K562 (cell line): Measurements from ENCODE around the gene TERT. TPM values are rescaled to one million over a fixed set of nuclear protein-coding genes. Genes with fewer than 3 reads are reported as not detected.

Source experiments
- ARHGAP35 ChIP-seq: fragments of 450-650 bp; IDR thresholded peaks from 2 replicates; pipeline ENCODE4 v1.6.1; 2018; ENCODE audit not compliant: partially characterized antibody
- CBFA2T2 ChIP-seq: fragments of 450-650 bp; conservative IDR thresholded peaks from 2 replicates; pipeline ENCODE4 v1.6.1; 2017; ENCODE audit warnings: mild to moderate bottlenecking
- CBFA2T3 ChIP-seq: fragments of 450-650 bp; IDR thresholded peaks from 2 replicates; pipeline ENCODE4 v1.6.1; 2017
- CTBP1 ChIP-seq: fragments of 450-650 bp; IDR thresholded peaks from 2 replicates; pipeline ENCODE4 v1.6.1; 2016; ENCODE audit warnings: borderline replicate concordance
- ETV1 ChIP-seq: fragments of 450-650 bp; conservative IDR thresholded peaks from 2 replicates; pipeline ENCODE4 v1.6.1; 2016; ENCODE audit warnings: missing genetic modification characterization, control low read depth, low read depth, missing compliant biosample characterization
- HMGN3 ChIP-seq: IDR thresholded peaks from 2 replicates; pipeline ENCODE4 v1.6.1; 2011; ENCODE audit warnings: borderline replicate concordance, low read depth, mild to moderate bottlenecking, mixed read lengths, low read length; ENCODE audit not compliant: insufficient read length; ENCODE audit errors: extremely low read depth
- MTA2 ChIP-seq: fragments of 450-650 bp; IDR thresholded peaks from 2 replicates; pipeline ENCODE4 v1.6.1; 2016; ENCODE audit warnings: low read depth
- MTA3 ChIP-seq: fragments of 450-650 bp; formaldehyde crosslinking; IDR thresholded peaks from 2 replicates; pipeline ENCODE4 v1.6.1; 2017; ENCODE audit warnings: mild to moderate bottlenecking, borderline replicate concordance
- NFIX ChIP-seq: fragments of 250-450 bp; sonication (Bioruptor Pico); IDR thresholded peaks from 2 replicates; pipeline ENCODE4 v1.4.0; 2020; ENCODE audit warnings: low read depth, mild to moderate bottlenecking, moderate library complexity
- NR2C1 ChIP-seq, 2 experiments: fragments of 450-650 bp; IDR thresholded peaks; 2 replicates each; pipeline ENCODE4 v1.6.1; 2017; ENCODE audit warnings: mild to moderate bottlenecking in 2 of 2, antibody characterized with exemption in 1 of 2, inconsistent platforms in 1 of 2, missing compliant biosample characterization in 1 of 2, missing genetic modification characterization in 1 of 2
- NRF1 ChIP-seq, 2 experiments: fragments of 450-650 bp; IDR thresholded peaks in 1 of 2; conservative IDR thresholded peaks in 1 of 2; 2 replicates each; pipeline ENCODE4 v1.6.1; 2014; ENCODE audit warnings: mild to moderate bottlenecking in 2 of 2
- RBBP5 ChIP-seq: fragments of 200-600 bp; sonication (generic); IDR thresholded peaks from 2 replicates; pipeline ENCODE4 v1.6.1; 2012; ENCODE audit warnings: borderline replicate concordance, mild to moderate bottlenecking, low read length, control low read depth, inconsistent platforms; ENCODE audit not compliant: insufficient read depth, poor library complexity, severe bottlenecking
- SMAD4 ChIP-seq: fragments of 250-450 bp; sonication (Bioruptor Pico); conservative IDR thresholded peaks from 2 replicates; pipeline ENCODE4 v1.8.0; 2021; ENCODE audit warnings: inconsistent platforms, mild to moderate bottlenecking, moderate library complexity
- SOX6 ChIP-seq: fragments of 450-650 bp; IDR thresholded peaks from 2 replicates; pipeline ENCODE4 v1.6.1; 2014; ENCODE audit warnings: mild to moderate bottlenecking
- TAL1 ChIP-seq: fragments of 450-650 bp; IDR thresholded peaks from 2 replicates; pipeline ENCODE4 v1.6.1; 2016; ENCODE audit warnings: mild to moderate bottlenecking
- TCF3 ChIP-seq: sonication (generic); formaldehyde crosslinking; IDR thresholded peaks from 2 replicates; pipeline ENCODE4 v1.4.0; 2020; ENCODE audit warnings: mild to moderate bottlenecking, missing genetic modification reagents
- TCFL5 ChIP-seq: fragments of 250-450 bp; sonication (Bioruptor Pico); conservative IDR thresholded peaks from 2 replicates; pipeline ENCODE4 v1.6.1; 2021; ENCODE audit warnings: mild to moderate bottlenecking, moderate library complexity, matching md5 sums
- TSC22D4 ChIP-seq: fragments of 450-650 bp; IDR thresholded peaks from 2 replicates; pipeline ENCODE4 v1.6.1; 2016; ENCODE audit warnings: missing genetic modification characterization, missing biosample characterization, control low read depth
- ZNF551 ChIP-seq: fragments of 250-450 bp; sonication (Bioruptor Pico); IDR thresholded peaks from 2 replicates; pipeline ENCODE4 v1.5.0; 2021; ENCODE audit warnings: mild to moderate bottlenecking, moderate library complexity
- polyA plus RNA-seq, 8 experiments: library from polyadenylated mRNA; depleted of rRNA in 4 of 8; stranded (reverse) in 5 of 8; unstranded in 3 of 8; fragments of >200 nt; fragmentation: Nextera tagmentation in 2 of 8; fragmentation: Illumina TruSeq in 1 of 8; extraction: Ambion mirVana in 2 of 8; extraction: Trizol in 1 of 8; gene quantifications; 2 replicates each; pipeline versions ENCODE4 v1.2.1 to v1.2.3, GENCODE V29; 2011 to 2014; ENCODE audit warnings: inconsistent platforms in 1 of 8, missing spikeins in 1 of 8
- total RNA-seq, 7 experiments: library from RNA; depleted of rRNA in 6 of 7; stranded (reverse); fragments of >200 nt in 6 of 7; fragmentation: Illumina TruSeq in 2 of 7; extraction: Trizol in 2 of 7; gene quantifications; 2 replicates each; pipeline versions ENCODE4 v1.2.1 to v1.2.3, GENCODE V29; 2011 to 2021; ENCODE audit warnings: low replicate concordance in 1 of 7
- TF ChIP-seq, protein P1 (sequence below): sonication (generic); formaldehyde crosslinking; IDR thresholded peaks from 2 replicates; pipeline ENCODE4 v1.5.0; 2020; ENCODE audit warnings: missing genetic modification reagents
- TF ChIP-seq, protein P2 (sequence below): fragments of 250-450 bp; sonication (Bioruptor Pico); IDR thresholded peaks from 2 replicates; pipeline ENCODE4 v1.4.0; 2020; ENCODE audit warnings: mild to moderate bottlenecking
- TF ChIP-seq, protein P3 (sequence below): sonication (generic); formaldehyde crosslinking; IDR thresholded peaks from 2 replicates; pipeline ENCODE4 v1.9.0; 2022; ENCODE audit warnings: mild to moderate bottlenecking, missing genetic modification reagents

TERT gene
- total and polyA plus RNA-seq, 9 of the 15 experiments (the other 6 are each of a cell fraction or from before 2014, with no cell fraction given): 0.08 to 4.5 (median 0.98) TPM; not detected in 1

DNA sequence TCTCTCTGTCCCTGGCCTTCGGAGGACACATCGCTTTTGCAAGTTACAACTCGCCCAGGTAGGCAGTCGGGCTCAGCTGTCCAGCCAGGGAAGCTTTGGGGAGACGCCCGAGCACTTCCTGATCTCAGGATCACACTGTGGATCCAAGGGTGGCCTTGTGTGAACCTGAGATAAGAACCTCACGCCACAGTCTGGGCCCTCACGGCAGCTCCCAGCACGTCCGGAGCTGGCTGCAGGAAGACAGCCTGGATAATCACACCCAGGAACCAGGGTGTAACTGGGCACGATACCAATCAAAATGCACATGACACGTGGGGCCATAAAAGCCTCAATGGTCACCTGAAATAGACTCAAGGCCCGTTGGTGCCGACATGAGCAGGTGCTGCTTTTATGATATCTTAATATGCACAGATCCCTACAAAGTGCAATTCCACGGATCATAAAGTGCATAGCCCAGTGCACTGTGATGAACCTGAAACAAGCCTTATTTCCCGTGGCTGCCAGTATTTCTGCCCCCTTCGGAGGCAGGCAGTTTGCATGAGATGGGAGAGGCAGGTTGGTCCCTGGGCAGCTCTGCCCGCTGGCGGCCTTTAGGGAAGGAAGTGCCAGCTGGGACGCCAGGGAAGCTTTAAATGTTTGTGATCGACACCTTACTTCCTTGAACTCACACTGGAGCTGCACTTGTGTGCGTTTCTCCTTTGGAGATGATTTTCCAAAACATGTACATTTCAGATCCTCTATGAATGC lies 55.2 kb downstream of the TERT start (continued):
- peak; percentile 42; the same call in 1 of the 2 replicates for TF ChIP-seq ETV1 (tag)
- TF ChIP-seq, protein P1, sequence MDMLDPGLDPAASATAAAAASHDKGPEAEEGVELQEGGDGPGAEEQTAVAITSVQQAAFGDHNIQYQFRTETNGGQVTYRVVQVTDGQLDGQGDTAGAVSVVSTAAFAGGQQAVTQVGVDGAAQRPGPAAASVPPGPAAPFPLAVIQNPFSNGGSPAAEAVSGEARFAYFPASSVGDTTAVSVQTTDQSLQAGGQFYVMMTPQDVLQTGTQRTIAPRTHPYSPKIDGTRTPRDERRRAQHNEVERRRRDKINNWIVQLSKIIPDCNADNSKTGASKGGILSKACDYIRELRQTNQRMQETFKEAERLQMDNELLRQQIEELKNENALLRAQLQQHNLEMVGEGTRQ (CRISPR knock-in tag): 0 out of 2 replicates have a peak, but pooled peaks have one; percentile 7
- TF ChIP-seq MTA3: peak; percentile 20; the same call in 1 of the 2 replicates
- TF ChIP-seq NR2C1 (IDR thresholded peaks at IDR 0.05): no peak
- TF ChIP-seq NR2C1 (tag; IDR thresholded peaks at IDR 0.05): peak; percentile 25; the same call in 1 of the 2 replicates
- TF ChIP-seq RBBP5: no peak
- TF ChIP-seq TCFL5 (CRISPR knock-in tag): no peak
- TF ChIP-seq, protein P2, sequence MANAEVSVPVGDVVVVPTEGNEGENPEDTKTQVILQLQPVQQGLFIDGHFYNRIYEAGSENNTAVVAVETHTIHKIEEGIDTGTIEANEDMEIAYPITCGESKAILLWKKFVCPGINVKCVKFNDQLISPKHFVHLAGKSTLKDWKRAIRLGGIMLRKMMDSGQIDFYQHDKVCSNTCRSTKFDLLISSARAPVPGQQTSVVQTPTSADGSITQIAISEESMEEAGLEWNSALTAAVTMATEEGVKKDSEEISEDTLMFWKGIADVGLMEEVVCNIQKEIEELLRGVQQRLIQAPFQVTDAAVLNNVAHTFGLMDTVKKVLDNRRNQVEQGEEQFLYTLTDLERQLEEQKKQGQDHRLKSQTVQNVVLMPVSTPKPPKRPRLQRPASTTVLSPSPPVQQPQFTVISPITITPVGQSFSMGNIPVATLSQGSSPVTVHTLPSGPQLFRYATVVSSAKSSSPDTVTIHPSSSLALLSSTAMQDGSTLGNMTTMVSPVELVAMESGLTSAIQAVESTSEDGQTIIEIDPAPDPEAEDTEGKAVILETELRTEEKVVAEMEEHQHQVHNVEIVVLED (CRISPR knock-in tag): no peak
- peak; percentile 59 for TF ChIP-seq CBFA2T3
- peak; percentile 25; the same call in 1 of the 2 replicates for TF ChIP-seq SOX6
- peak; percentile 32 to 62; a peak in 3 of 4 replicates for TF ChIP-seq NRF1 (conservative IDR thresholded peaks at IDR 0.05 in 1 of 2, IDR thresholded peaks at IDR 0.05 in 1 of 2)
- no peak for TF ChIP-seq ARHGAP35
- TF ChIP-seq, protein P3, sequence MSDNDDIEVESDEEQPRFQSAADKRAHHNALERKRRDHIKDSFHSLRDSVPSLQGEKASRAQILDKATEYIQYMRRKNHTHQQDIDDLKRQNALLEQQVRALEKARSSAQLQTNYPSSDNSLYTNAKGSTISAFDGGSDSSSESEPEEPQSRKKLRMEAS (CRISPR knock-in tag): peak; percentile 36; the same call in 1 of the 2 replicates
- no peak for TF ChIP-seq TSC22D4
- TF ChIP-seq CBFA2T2: peak; percentile 37; the same call in 1 of the 2 replicates
- peak; percentile 77 for TF ChIP-seq SMAD4
- peak; percentile 46 for TF ChIP-seq TAL1
- TF ChIP-seq NFIX (CRISPR knock-in tag): no peak
- TF ChIP-seq MTA2: 0 out of 2 replicates have a peak, but pooled peaks have one; percentile 29
- TF ChIP-seq TCF3: peak; percentile 81
- TF ChIP-seq HMGN3: peak; percentile 16
- peak; percentile 62; the same call in 1 of the 2 replicates for TF ChIP-seq CTBP1
- no peak for TF ChIP-seq ZNF551
- TF ChIP-seq, all 486 proteins: peak for 29
